Brain microvascular endothelial cell (primary cell): Measurements from ENCODE around the gene SFRP2.

Experiments
- DNase-seq: peaks from one replicate; pipeline ENCODE4 v3.0.0-alpha.2; 2020
- H3K27ac ChIP-seq: fragments of 250-450 bp; sonication (Bioruptor Pico); 2 replicates; pipeline ENCODE4 v1.5.1; 2020; ENCODE audit warnings: mild to moderate bottlenecking, moderate library complexity
- H3K27me3 ChIP-seq: fragments of 250-450 bp; sonication (Bioruptor Pico); replicated peaks from 2 replicates; pipeline ENCODE4 v1.5.1; 2020; ENCODE audit warnings: mild to moderate bottlenecking
- H3K36me3 ChIP-seq: fragments of 250-450 bp; sonication (Bioruptor Pico); replicated peaks from 2 replicates; pipeline ENCODE4 v1.5.1; 2020; ENCODE audit warnings: mild to moderate bottlenecking
- H3K4me3 ChIP-seq: 2 replicates; pipeline ENCODE4 v1.5.1; 2011; ENCODE audit warnings: low read depth, mild to moderate bottlenecking, control low read depth, low read length, moderate library complexity
- in situ Hi-C: cut with HindIII; loops from 2 replicates; pipeline ENCODE4 v1.10.0; 2017; ENCODE audit warnings: low sequenced_read_pairs, low pct_ligation_motif_present
- TF ChIP-seq, protein P1 (sequence below): IDR thresholded peaks from 2 replicates; pipeline ENCODE4 v1.5.1; 2011; ENCODE audit warnings: low read depth, mild to moderate bottlenecking, moderate library complexity, low read length, control low read depth, inconsistent platforms; ENCODE audit errors: missing control alignments

Gene SFRP2

DNA sequence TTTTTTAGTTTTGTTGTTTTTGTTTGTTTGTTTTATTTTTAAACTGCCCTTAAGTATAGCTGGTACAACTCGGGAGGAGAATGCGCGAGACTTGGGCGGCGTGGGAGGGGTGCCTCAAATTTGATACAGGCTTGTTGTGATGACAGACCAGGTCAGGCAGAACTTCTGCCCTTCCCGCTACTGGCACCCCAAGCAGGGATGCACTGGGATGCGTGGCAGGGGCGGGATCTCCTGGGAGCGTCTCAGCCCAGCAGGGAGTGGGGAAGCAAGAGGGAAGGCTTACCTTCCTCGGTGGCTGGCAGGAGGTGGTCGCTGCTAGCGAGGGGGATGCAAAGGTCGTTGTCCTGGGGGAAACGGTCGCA lies 851 bp downstream of the SFRP2 start:
- Histone ChIP-seq H3K27ac (no peak overlapping the region), H3K27me3 (peaks cover 81% of the 10 kb centered on the region), H3K36me3 (no peaks in the 10 kb centered on the region), H3K4me3 (no peak overlapping the region)
- in situ Hi-C loops: no loop called here
- no peak for DNase-seq
- TF ChIP-seq, protein P1, sequence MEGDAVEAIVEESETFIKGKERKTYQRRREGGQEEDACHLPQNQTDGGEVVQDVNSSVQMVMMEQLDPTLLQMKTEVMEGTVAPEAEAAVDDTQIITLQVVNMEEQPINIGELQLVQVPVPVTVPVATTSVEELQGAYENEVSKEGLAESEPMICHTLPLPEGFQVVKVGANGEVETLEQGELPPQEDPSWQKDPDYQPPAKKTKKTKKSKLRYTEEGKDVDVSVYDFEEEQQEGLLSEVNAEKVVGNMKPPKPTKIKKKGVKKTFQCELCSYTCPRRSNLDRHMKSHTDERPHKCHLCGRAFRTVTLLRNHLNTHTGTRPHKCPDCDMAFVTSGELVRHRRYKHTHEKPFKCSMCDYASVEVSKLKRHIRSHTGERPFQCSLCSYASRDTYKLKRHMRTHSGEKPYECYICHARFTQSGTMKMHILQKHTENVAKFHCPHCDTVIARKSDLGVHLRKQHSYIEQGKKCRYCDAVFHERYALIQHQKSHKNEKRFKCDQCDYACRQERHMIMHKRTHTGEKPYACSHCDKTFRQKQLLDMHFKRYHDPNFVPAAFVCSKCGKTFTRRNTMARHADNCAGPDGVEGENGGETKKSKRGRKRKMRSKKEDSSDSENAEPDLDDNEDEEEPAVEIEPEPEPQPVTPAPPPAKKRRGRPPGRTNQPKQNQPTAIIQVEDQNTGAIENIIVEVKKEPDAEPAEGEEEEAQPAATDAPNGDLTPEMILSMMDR: no peak

DNA sequence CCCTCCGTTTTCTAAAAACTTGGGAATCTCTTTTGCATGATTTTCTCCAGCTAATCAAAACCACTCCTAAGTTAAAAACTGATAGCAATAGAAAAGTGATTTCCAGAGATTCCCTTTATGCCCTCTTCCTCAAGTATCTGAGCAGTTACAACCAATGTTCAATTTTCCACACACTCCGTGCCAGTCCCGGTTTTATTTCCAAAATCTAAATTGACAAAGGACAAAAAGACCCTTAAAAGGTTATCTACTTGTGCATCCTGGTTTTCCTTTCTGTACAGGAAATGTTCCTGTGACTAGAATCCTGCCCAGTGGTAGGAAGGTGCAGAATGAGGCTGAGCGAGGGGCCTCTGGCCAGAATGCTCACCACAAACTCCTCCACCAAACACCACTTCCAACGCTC lies 1.3 kb downstream of the SFRP2 start:
- Histone ChIP-seq H3K36me3 (no peaks in the 10 kb centered on the region), H3K27me3 (peaks cover 76% of the 10 kb centered on the region), H3K4me3 (no peak overlapping the region), H3K27ac (no peak overlapping the region)
- in situ Hi-C loops: no loop called here
- no peak for DNase-seq
- TF ChIP-seq, protein P1: no peak

DNA sequence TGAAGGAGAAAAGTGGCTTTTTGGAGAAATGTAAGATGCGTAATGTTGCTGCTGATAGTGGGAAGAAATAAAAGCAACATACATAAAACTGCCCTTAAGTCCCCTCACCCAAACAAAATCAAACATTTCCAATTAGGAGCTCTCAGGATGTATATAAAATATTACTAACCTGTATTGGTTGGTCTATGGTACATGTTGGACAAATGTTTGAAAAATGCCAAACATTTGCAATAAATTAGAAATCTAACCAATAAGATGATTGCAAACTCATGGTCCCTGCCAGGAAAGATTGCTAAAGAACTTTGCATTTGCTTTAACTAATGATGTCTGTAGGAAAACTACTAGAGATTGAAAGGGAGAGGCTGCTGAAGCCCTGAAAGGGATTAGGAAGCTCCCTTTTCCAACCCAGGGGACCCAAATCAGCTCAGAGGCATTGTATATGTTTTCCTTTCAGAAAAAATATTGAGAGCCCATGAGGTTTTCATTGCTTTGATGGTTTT lies 1.8 kb downstream of the SFRP2 start:
- no peaks in the 10 kb centered on the region for H3K36me3 ChIP-seq
- no peak overlapping the region for H3K4me3 ChIP-seq
- no peak for DNase-seq
- in situ Hi-C loops: no loop called here
- TF ChIP-seq, protein P1: no peak
- peaks cover 72% of the 10 kb centered on the region for H3K27me3 ChIP-seq
- no peak overlapping the region for H3K27ac ChIP-seq

DNA sequence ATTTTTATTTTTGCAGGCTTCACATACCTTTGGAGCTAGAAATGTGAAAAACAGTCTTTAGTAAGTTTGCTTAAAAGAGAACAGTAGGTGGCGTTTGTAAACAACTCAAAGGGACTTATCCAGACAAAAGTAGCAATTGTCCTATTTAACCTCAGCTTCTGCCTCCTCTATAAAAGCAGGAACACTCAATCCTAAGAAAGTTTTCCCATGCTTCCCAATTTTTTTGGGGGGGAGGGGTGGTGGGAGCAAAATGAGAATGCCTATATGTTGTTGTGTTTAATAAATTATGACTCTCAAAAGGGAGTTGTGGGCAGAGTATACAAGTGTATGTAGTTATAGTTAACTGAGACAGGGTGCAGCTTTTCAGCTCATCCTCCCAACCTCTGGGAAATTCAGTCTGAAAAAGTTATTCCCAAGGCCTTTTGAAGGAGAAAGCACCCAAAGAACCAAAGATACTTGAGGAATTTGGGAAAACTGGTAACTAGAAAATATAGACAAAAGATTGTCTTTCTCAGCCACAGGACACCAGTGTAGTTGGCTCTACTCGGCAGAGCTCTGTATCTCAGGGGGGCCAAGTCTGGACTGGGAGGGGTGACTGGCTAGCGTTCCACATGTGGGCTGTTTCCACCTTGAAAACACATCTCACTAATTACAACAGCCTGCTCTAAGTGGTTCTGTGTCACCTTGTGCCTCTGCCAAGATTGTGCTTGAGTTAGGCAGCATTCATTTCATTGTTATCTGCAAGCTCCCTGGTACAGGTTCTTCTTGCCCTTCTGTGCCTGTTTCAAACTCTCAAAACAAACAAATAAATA lies 2.8 kb downstream of the SFRP2 start:
- TF ChIP-seq, protein P1: peak; percentile 48
- in situ Hi-C loops: no loop called here
- DNase-seq: no peak
- Histone ChIP-seq H3K27me3 (peaks cover 62% of the 10 kb centered on the region), H3K27ac (no peak overlapping the region), H3K4me3 (no peak overlapping the region), H3K36me3 (no peaks in the 10 kb centered on the region)

DNA sequence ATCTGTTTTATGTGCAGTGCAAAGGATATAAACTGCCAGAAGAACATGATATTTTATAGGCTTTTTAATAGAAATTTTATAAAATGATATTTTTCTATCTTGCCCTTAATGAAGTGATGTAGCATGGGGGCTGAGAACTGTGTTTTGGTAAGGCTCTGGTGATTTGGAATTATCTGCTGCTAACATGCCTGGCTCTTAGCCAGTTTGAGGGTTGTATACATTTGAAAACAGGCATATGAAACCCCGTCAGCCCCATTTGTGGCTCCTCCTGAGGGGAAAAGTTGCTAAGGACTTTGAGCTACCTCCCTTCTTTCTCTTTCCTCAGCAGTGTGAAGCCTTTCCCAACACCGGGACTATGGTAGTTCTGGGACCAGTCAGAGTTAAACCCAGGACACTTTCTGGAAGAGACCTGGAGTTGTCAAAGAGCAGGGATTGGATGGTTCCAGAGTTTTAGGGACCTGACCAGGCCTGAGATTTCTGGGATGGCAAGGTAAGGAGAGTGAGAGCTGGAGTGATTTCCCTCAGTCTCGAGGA lies 4.7 kb downstream of the SFRP2 start:
- H3K27ac ChIP-seq: no peak overlapping the region
- H3K36me3 ChIP-seq: no peaks in the 10 kb centered on the region
- H3K4me3 ChIP-seq: no peak overlapping the region
- H3K27me3 ChIP-seq: peaks cover 43% of the 10 kb centered on the region
- TF ChIP-seq, protein P1: no peak
- DNase-seq: no peak
- in situ Hi-C loops: no loop called here
